ENCODE measurements around the gene MIB2.

MIB2 gene

GRCh38 chr1:1616045-1616790 lies 918 bp downstream of the MIB2 start:
- DNase-seq, result no peak

- DNase-seq, result no peak
Observed at GRCh38 chr1:1616838-1617237, 1.5 kb downstream of the MIB2 start.

GRCh38 chr1:1617516-1617915 lies 2.2 kb downstream of the MIB2 start:
- DNase-seq, result no peak

- no peak for DNase-seq
Observed at GRCh38 chr1:1617925-1618324, 2.6 kb downstream of the MIB2 start.

GRCh38 chr1:1618396-1619068 lies 3.2 kb downstream of the MIB2 start:
- no peak for DNase-seq

GRCh38 chr1:1619917-1620361 lies 4.6 kb downstream of the MIB2 start:
- no peak for DNase-seq

GRCh38 chr1:1620433-1621139 lies 5.3 kb downstream of the MIB2 start:
- DNase-seq, result no peak

- DNase-seq, result no peak
Observed at GRCh38 chr1:1621173-1622009, 6.1 kb downstream of the MIB2 start.

GRCh38 chr1:1622010-1622787 lies 6.9 kb downstream of the MIB2 start:
- no peak for DNase-seq

- no peak for DNase-seq
Observed at GRCh38 chr1:1622788-1623094, 7.4 kb downstream of the MIB2 start.

GRCh38 chr1:1623181-1623630 lies 7.9 kb downstream of the MIB2 start:
- DNase-seq, result no peak

- DNase-seq, result no peak
Observed at GRCh38 chr1:1623631-1624442, 8.5 kb downstream of the MIB2 start.

GRCh38 chr1:1624443-1625403 lies 9.4 kb downstream of the MIB2 start:
- DNase-seq, result no peak

- no peak for DNase-seq
Observed at GRCh38 chr1:1625404-1625775, 10.1 kb downstream of the MIB2 start.

- no peak for DNase-seq
Observed at GRCh38 chr1:1625824-1626206, 10.5 kb downstream of the MIB2 start.

GRCh38 chr1:1626207-1627141 lies 11.2 kb downstream of the MIB2 start:
- no peak for DNase-seq

GRCh38 chr1:1627261-1627828 lies 12.0 kb downstream of the MIB2 start:
- no peak for DNase-seq
